ENCODE results near the gene RGS3.

Gene RGS3

GRCh38 chr9:113570749-113571711 lies 107.5 kb downstream of the RGS3 start:
- no peak for DNase-seq (ENCODE audit: low read depth)

- DNase-seq (ENCODE audit: low read depth) = no peak
These were observed 108.7 kb downstream of the RGS3 start for GRCh38 chr9:113572076-113572861.

GRCh38 chr9:113573046-113573958 lies 109.8 kb downstream of the RGS3 start:
- no peak for DNase-seq (ENCODE audit: low read depth)

- no peak for DNase-seq (ENCODE audit: low read depth)
These were observed 110.4 kb downstream of the RGS3 start for GRCh38 chr9:113573959-113574352.

- DNase-seq (ENCODE audit: low read depth) = no peak
These were observed 111.1 kb downstream of the RGS3 start for GRCh38 chr9:113574441-113575262.

GRCh38 chr9:113577525-113578261 lies 114.2 kb downstream of the RGS3 start:
- no peak for DNase-seq (ENCODE audit: low read depth)

- DNase-seq (ENCODE audit: low read depth) = no peak
These were observed 114.8 kb downstream of the RGS3 start for GRCh38 chr9:113578279-113578865.

- DNase-seq (ENCODE audit: low read depth) = peak; percentile 79
These were observed 115.4 kb downstream of the RGS3 start for GRCh38 chr9:113578882-113579282.

- no peak for DNase-seq (ENCODE audit: low read depth)
These were observed 115.9 kb downstream of the RGS3 start for GRCh38 chr9:113579283-113580040.

- peak; percentile 35 for DNase-seq (ENCODE audit: low read depth)
These were observed 116.8 kb downstream of the RGS3 start for GRCh38 chr9:113580041-113580953.

GRCh38 chr9:113580954-113581311 lies 117.4 kb downstream of the RGS3 start:
- DNase-seq (ENCODE audit: low read depth) = no peak

- DNase-seq (ENCODE audit: low read depth) = peak; percentile 59
These were observed 118.6 kb downstream of the RGS3 start for GRCh38 chr9:113581865-113582697.

- DNase-seq (ENCODE audit: low read depth) = no peak
These were observed 119.2 kb downstream of the RGS3 start for GRCh38 chr9:113582698-113583200.

GRCh38 chr9:113583511-113584427 lies 120.2 kb downstream of the RGS3 start:
- no peak for DNase-seq (ENCODE audit: low read depth)

- DNase-seq (ENCODE audit: low read depth) = no peak
These were observed 121.0 kb downstream of the RGS3 start for GRCh38 chr9:113584428-113585084.
